GM12878 (cell line): Measurements from ENCODE around the gene FTL.
A peak's percentile ranks its signal among the peaks of the same experiment; 100 is the strongest.

ENCODE experiments used
- BMI1 ChIP-seq: fragments of 450-650 bp; IDR thresholded peaks from 2 replicates; pipeline ENCODE4 v1.6.1; 2016; ENCODE audit warnings: mild to moderate bottlenecking, moderate library complexity, borderline replicate concordance
- CEBPB ChIP-seq, 2 experiments: fragments of 150-350 bp in 1 of 2; IDR thresholded peaks; 2 replicates each; pipeline ENCODE4 v1.6.1; 2012 to 2014; ENCODE audit warnings: low read depth in 2 of 2, low read length in 2 of 2, borderline replicate concordance in 1 of 2, inconsistent platforms in 1 of 2
- MYC ChIP-seq: IDR thresholded peaks from 2 replicates; pipeline ENCODE4 v1.6.1; 2011; ENCODE audit warnings: mild to moderate bottlenecking, low read length, moderate library complexity, inconsistent platforms; ENCODE audit not compliant: insufficient read depth, insufficient replicate concordance, insufficient read length, severe bottlenecking
- NFYB ChIP-seq: IDR thresholded peaks from 2 replicates; pipeline ENCODE4 v1.6.1; 2011; ENCODE audit warnings: low read depth, mild to moderate bottlenecking, low read length, improper control_type of control experiment, moderate library complexity; ENCODE audit not compliant: insufficient read depth
- TAF1 ChIP-seq: IDR thresholded peaks from 2 replicates; pipeline ENCODE4 v1.6.1; 2011; ENCODE audit warnings: mild to moderate bottlenecking, low read depth, low read length, borderline replicate concordance
- TF ChIP-seq, protein P1 (sequence below): fragments of 450-650 bp; IDR thresholded peaks from 2 replicates; pipeline ENCODE4 v1.6.1; 2017; ENCODE audit warnings: mild to moderate bottlenecking
- TF ChIP-seq, protein P2 (sequence below), 3 experiments: IDR thresholded peaks in 2 of 3; conservative IDR thresholded peaks in 1 of 3; 2 replicates each; pipeline ENCODE4 v1.5.1; 2011; ENCODE audit warnings: low read depth in 3 of 3, low read length in 3 of 3, mild to moderate bottlenecking in 3 of 3, control low read depth in 2 of 3, moderate library complexity in 2 of 3, inconsistent platforms in 1 of 3, mixed read lengths in 1 of 3; ENCODE audit not compliant: control insufficient read depth in 2 of 3, insufficient read depth in 1 of 3; ENCODE audit errors: extremely low read depth in 1 of 3
- TF ChIP-seq, protein P3 (sequence below): IDR thresholded peaks from 2 replicates; pipeline ENCODE4 v1.6.1; 2011; ENCODE audit warnings: low read depth, mild to moderate bottlenecking, low read length, moderate library complexity, borderline replicate concordance; ENCODE audit errors: extremely low read depth

DNA sequence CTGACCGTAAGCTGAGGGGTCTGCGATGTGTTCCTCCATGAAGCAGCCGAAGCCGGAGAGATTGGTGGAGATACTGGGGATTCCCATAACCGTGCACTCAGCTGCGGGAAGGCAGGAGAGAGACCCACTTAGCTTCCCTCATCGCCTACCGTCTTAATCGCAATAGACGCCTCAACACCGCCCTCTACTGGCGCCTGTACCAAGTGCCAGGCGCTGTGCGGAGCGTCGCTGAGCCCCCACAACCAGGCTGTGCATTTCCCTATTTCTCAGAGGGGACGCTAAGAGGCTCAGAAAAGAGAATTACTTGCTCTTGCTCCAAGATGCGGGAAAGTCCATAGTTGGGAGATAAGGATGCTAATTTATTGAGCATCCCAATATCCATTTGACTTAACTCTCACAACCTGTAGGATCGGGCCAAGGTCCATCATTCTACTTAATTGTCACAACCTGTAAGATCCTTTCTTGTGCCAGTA, 5.8 kb downstream of the FTL start:
- no peak for TF ChIP-seq CEBPB (IDR thresholded peaks at IDR 0.05; ENCODE audit: borderline replicate concordance in 1 of 2, low read depth in 2 of 2, low read length in 2 of 2)
- TF ChIP-seq, protein P1, sequence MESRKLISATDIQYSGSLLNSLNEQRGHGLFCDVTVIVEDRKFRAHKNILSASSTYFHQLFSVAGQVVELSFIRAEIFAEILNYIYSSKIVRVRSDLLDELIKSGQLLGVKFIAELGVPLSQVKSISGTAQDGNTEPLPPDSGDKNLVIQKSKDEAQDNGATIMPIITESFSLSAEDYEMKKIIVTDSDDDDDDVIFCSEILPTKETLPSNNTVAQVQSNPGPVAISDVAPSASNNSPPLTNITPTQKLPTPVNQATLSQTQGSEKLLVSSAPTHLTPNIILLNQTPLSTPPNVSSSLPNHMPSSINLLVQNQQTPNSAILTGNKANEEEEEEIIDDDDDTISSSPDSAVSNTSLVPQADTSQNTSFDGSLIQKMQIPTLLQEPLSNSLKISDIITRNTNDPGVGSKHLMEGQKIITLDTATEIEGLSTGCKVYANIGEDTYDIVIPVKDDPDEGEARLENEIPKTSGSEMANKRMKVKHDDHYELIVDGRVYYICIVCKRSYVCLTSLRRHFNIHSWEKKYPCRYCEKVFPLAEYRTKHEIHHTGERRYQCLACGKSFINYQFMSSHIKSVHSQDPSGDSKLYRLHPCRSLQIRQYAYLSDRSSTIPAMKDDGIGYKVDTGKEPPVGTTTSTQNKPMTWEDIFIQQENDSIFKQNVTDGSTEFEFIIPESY: no peak
- TF ChIP-seq BMI1: no peak
- TF ChIP-seq, protein P2, sequence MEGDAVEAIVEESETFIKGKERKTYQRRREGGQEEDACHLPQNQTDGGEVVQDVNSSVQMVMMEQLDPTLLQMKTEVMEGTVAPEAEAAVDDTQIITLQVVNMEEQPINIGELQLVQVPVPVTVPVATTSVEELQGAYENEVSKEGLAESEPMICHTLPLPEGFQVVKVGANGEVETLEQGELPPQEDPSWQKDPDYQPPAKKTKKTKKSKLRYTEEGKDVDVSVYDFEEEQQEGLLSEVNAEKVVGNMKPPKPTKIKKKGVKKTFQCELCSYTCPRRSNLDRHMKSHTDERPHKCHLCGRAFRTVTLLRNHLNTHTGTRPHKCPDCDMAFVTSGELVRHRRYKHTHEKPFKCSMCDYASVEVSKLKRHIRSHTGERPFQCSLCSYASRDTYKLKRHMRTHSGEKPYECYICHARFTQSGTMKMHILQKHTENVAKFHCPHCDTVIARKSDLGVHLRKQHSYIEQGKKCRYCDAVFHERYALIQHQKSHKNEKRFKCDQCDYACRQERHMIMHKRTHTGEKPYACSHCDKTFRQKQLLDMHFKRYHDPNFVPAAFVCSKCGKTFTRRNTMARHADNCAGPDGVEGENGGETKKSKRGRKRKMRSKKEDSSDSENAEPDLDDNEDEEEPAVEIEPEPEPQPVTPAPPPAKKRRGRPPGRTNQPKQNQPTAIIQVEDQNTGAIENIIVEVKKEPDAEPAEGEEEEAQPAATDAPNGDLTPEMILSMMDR (IDR thresholded peaks at IDR 0.05 in 2 of 3, conservative IDR thresholded peaks at IDR 0.05 in 1 of 3; ENCODE audit: control insufficient read depth in 2 of 3, extremely low read depth in 1 of 3, insufficient read depth in 1 of 3, low read depth in 3 of 3, low read length in 3 of 3): peak; percentile 92 to 97 (median 94)
- TF ChIP-seq MYC: no peak
- no peak for TF ChIP-seq NFYB
- TF ChIP-seq, protein P3, sequence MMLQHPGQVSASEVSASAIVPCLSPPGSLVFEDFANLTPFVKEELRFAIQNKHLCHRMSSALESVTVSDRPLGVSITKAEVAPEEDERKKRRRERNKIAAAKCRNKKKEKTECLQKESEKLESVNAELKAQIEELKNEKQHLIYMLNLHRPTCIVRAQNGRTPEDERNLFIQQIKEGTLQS: no peak
- no peak for TF ChIP-seq TAF1
